ENCODE measurements around the gene MTIF3. TPM values are rescaled to one million over a fixed set of nuclear protein-coding genes. Genes with fewer than 3 reads are reported as not detected.

MTIF3 gene
- total RNA-seq, 1 experiment from 2014 or later: 31.6 TPM

- no peaks in the 10 kb centered on the region for H3K4me1 Mint-ChIP-seq
- Histone ChIP-seq H3K27me3 (ENCODE audit: insufficient read depth, low read length) (no peaks in the 10 kb centered on the region), H2BK120ac (ENCODE audit: low read depth, low read length, poor library complexity, severe bottlenecking) (no peak overlapping the region), H2BK20ac (ENCODE audit: low read depth, low read length, poor library complexity, severe bottlenecking) (no peak overlapping the region), H3K23me2 (ENCODE audit: insufficient read length, low read depth, low read length, poor library complexity, severe bottlenecking) (no peaks in the 10 kb centered on the region), H4K8ac (replicated peaks; ENCODE audit: insufficient read length, low read depth, low read length) (no peak overlapping the region), H3K14ac (ENCODE audit: insufficient read depth, low read length) (no peak overlapping the region), H3K27ac (ENCODE audit: insufficient read length, low read depth, low read length) (no peak overlapping the region), H3K4me2 (ENCODE audit: insufficient read depth, insufficient read length, low read length) (no peak overlapping the region), H4K91ac (ENCODE audit: insufficient read length, low read depth, low read length) (no peak overlapping the region), H2BK15ac (ENCODE audit: low read depth, low read length) (no peak overlapping the region), H3K9ac (ENCODE audit: extremely low read depth, insufficient read length, low read length) (no peak overlapping the region), H3K4me1 (ENCODE audit: insufficient read depth, low read length) (no peaks in the 10 kb centered on the region), H2AK5ac (ENCODE audit: insufficient read length, low read length) (no peak overlapping the region), H3K23ac (ENCODE audit: insufficient read length, low read depth, low read length) (no peak overlapping the region), H2BK12ac (ENCODE audit: insufficient read length, low read depth, low read length) (no peak overlapping the region), H3K79me1 (ENCODE audit: insufficient read depth, low read depth, low read length, poor library complexity, severe bottlenecking) (no peaks in the 10 kb centered on the region), H2BK5ac (ENCODE audit: insufficient read length, low read length) (no peak overlapping the region), H3K4ac (ENCODE audit: low read depth, low read length) (no peak overlapping the region), H3K79me2 (ENCODE audit: insufficient read depth, low read length) (no peaks in the 10 kb centered on the region), H3T11ph (ENCODE audit: low read length) (no peak overlapping the region), H3K18ac (ENCODE audit: insufficient read length, low read depth, low read length) (no peak overlapping the region), H4K5ac (ENCODE audit: insufficient read length, low read depth, low read length) (no peak overlapping the region), H3K9me3 (ENCODE audit: control insufficient read depth, low read depth, low read length) (no peaks in the 10 kb centered on the region), H3K56ac (ENCODE audit: insufficient read length, low read depth, low read length) (no peak overlapping the region), H4K20me1 (ENCODE audit: control insufficient read depth, insufficient read depth, insufficient read length) (no peaks in the 10 kb centered on the region), H2AFZ (ENCODE audit: low read length) (no peak overlapping the region)
- no CpG with 5 or more reads among the region's 2 CpGs for WGBS (ENCODE audit: extremely low coverage, insufficient read length, low lambda C conversion rate)
- H3K27me3 Mint-ChIP-seq (ENCODE audit: low read depth): no peaks in the 10 kb centered on the region
- no peaks in the 10 kb centered on the region for H3K9me3 Mint-ChIP-seq
- no peak overlapping the region for H3K4me3 Mint-ChIP-seq
- no peak for TF ChIP-seq CTCF (conservative IDR thresholded peaks at IDR 0.05)
- no peak for DNase-seq
- no peak overlapping the region; a peak in 1 of 7 replicates for H3K27ac Mint-ChIP-seq
- H3K36me3 Mint-ChIP-seq (ENCODE audit: insufficient read depth in 1 of 3, low read depth in 3 of 3): peaks cover 15 to 53% (median 45%) of the 10 kb centered on the region in 3 experiments; a peak in 6 of 7 replicates
Measured at GRCh38 chr13:27437126-27437525, 13.2 kb downstream of the MTIF3 start.

Measured in H9 (cell line).